Hematopoietic multipotent progenitor cell treated with erythropoietin and hydrocortisone succinate and interleukin-3 and kit ligand, for 6 days (in vitro differentiated cells): Measurements from ENCODE around the gene RNMT.
A peak's percentile ranks its signal among the peaks of the same experiment; 100 is the strongest.
"Not testable (repeated sequence)": the region's sequence is repeated elsewhere in the genome, so short reads cannot be mapped to it uniquely, and the experiment has no call there.

ENCODE experiments used
- DNase-seq: peaks from one replicate; pipeline ENCODE4 v3.0.0-alpha.2; 2015

The RNMT gene

GRCh38 chr18:13726232-13726971 is at the start of gene RNMT, which contains the start of gene FAM210A:
TSS of gene RNMT (plus strand) at chr18:13726673. CDS start at chr18:13731518, 4,845 bp downstream.
TSS of gene FAM210A (minus strand) at chr18:13726558. CDS start at chr18:13682077, 44,481 bp downstream.
- peak; percentile 97 for DNase-seq

GRCh38 chr18:13677350-13677749 is 49.1 kb upstream of the RNMT start:
- DNase-seq, result peak; percentile 54

DNA sequence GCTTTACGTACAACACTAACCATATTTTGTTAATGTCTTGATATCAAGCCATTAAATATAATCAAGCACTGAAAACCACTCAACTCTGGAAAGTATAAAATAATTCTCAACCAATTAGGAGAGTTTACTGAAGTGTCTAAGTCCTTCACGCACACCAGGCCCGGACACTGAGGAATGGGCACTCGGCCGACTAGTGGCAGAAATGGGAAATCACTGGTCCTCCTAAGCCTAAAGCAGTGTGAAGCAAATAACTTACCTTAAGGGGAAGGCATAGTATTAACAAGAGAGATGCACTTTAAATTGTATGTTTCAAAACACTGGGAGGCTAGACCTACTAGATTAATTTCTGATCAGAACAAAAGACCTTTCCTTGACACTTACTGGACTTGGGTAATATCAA is 45.9 kb upstream of the RNMT start:
- peak; percentile 60 for DNase-seq

GRCh38 chr18:13681701-13682100 is 44.8 kb upstream of the RNMT start:
- DNase-seq, result no peak

DNA sequence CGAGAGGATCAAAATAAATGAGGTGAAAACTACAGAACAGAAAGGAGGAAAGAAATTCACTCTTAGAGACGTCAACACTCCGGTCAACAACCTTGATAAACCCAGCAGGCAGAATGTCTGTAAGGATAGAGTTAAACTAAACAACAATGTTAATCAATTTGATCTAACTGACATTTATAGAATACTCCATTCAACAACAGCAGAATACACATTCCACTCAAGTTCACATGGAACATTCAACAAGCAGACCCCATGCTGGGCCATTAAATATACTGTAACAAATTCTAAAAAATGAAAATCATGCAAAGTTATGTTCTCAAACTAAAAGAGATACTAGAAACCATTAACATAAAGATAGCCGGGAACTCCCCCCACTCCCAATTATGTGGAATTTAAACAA is 41.9 kb upstream of the RNMT start:
- no peak for DNase-seq

DNA sequence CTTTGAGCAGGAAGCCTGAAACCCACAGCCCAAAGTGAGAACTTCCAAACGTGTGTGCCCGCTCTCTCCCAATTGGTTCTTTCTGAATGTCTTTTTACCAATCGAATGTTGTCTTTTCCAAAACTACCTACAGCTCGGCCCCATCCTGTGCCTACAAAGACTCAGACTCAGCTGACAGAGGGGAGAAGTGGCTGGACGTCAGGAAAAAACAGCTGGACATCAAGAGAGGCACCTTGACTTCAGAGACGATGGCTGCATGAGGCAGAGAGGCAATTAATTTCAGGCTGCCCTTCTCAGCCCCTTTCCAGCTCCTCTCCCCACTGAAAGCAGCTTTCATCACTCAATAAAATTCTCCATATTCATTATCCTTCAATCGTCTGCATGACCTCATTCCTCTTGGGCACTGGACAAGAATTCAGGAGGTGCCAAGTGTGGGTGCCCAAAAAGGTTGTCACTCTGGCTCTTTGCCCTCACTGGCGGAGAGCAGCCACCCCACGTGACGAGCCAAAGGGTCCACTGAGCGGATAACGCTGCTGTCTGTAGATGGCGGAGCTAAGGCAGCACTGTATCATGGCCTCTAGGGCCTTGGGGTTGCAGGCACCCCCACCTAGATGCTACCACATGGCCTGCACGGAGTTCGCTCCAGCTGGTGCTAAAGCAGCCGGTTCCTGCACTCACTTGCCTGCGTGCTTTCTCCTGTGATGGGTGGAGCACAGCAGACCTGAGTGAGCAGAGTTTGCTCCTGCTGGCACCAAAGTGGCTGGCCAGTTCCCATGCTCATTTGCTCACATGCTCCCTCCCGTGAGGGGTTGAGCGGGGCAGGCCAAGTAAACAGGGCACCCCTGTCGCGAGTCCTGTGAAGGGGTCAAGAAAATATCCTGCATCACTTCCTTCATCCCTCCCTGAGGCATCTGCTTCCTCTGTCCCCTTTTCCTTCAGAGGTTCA is 38.0 kb upstream of the RNMT start:
- no peak for DNase-seq

GRCh38 chr18:13690060-13690459 is 36.4 kb upstream of the RNMT start:
- DNase-seq, result not testable (repeated sequence)

DNA sequence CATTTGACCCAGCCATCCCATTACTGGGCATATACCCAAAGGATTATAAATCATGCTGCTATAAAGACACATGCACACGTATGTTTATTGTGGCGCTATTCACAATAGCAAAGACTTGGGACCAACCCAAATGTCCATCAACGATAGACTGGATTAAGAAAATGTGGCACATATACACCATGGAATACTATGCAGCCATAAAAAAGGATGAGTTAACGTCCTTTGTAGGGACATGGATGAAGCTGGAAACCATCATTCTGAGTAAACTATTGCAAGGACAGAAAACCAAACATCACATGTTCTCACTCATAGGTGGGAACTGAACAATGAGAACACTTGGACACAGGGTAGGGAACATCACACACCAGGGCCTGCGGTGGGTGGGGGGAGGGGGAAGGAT is 31.1 kb upstream of the RNMT start:
- DNase-seq, result not testable (repeated sequence)

DNA sequence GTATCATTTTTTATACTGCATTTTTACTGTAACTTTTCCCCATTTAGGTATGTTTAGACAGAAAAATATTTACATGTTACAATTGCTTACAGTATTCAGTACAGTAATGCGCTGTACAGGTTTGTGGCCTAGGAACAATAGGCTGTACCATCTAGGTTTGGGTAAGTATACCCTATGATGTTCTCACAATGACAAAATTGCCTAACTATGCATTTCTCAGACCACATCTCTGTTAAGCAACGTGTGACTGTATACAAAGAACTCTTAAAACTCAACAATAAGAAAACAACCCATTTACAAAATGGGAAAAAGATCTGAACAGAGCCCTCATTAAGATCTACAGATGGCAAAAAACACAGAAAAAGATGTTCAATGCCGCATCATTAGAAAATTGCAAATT is 29.5 kb upstream of the RNMT start:
- no peak for DNase-seq

DNA sequence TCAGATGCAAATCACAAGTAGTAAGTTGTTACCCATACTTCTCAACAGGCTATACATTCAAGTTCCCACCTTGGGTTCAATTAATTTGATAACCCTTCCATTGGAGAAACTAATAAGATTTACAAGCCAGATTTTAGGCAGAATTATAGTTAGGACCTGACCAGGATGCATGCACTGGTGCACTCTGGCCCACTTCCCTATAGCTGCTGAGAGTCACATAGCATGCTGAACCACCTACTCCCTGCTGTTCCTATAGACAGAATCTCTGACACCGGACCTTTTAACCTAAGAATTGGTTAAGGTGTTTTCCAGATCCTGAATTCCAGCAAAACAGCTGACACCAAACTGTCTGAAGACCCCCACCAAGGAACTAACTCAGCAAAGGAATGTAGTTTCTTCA is 26.3 kb upstream of the RNMT start:
- DNase-seq, result no peak

DNA sequence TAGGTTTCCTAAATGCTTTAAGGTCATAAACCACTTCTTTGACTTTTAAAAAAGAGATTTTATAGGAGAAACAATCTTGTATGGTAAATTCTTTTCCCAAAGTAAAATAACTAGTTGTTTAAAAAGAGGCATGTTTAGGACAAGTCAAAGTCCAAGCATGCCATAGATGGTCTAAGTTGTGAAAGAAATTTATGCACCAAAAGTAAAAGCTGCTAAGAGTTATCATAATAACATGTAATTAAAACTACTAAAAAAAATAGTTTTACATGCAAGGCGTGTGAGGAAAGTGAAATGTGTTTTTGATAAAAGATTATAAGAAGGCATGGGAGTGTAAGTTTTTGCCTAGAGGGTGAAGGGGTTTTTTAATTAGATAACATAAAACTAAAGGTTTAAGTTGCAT is 22.6 kb upstream of the RNMT start:
- peak; percentile 57 for DNase-seq

GRCh38 chr18:13710414-13710831 is 16.1 kb upstream of the RNMT start:
- no peak for DNase-seq

- no peak for DNase-seq
These were observed 13.9 kb upstream of the RNMT start for GRCh38 chr18:13712400-13713131.

DNA sequence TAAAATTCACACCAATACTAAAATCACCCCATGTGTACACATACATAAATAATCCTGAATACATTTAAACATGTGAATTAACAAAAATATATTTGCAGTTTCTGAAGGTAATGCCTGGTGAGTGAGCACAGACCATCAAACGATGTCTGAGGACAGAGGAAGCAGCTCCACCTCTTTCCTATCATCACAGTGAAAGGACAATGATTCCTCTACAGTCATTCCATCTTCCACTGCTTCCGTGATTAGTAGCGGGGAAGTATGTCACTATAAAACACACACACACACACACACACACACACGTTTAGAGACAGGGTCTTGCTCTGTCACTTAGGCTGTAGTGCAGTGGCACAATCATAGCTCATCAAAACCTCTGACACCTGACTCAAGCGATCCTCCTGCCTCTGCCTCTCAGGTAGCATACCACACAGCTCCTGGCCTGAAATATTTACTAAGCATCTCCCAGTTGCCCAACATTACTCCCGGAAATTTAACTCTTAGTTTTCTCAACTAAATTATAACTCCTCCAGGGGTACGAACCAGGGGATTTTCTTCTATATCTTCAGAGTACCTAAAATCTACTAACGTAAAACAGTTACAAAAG is 12.9 kb upstream of the RNMT start:
- DNase-seq, result no peak

DNA sequence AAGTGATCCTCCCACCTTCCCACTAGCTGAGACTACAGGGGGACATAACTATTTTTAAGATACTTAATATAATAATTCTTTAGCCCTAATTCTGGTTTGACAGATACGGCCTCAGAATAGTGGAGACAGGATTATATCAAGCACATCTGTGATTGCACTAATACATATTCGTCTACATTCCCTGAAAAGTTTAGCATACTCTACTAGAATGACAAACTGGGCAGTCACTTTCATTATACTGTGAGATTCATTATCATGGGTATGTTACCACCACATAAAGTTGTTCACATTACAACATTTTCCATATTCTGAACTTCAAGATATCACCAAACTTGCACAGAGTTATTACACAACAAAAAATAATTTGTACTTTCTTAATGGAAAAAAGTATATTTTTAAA is 11.1 kb upstream of the RNMT start:
- DNase-seq, result no peak

- no peak for DNase-seq
These were observed 9.6 kb upstream of the RNMT start for GRCh38 chr18:13716916-13717315.

- no peak for DNase-seq
These were observed 6.3 kb upstream of the RNMT start for GRCh38 chr18:13720123-13720522.

GRCh38 chr18:13720847-13721246 is 5.6 kb upstream of the RNMT start:
- no peak for DNase-seq

DNA sequence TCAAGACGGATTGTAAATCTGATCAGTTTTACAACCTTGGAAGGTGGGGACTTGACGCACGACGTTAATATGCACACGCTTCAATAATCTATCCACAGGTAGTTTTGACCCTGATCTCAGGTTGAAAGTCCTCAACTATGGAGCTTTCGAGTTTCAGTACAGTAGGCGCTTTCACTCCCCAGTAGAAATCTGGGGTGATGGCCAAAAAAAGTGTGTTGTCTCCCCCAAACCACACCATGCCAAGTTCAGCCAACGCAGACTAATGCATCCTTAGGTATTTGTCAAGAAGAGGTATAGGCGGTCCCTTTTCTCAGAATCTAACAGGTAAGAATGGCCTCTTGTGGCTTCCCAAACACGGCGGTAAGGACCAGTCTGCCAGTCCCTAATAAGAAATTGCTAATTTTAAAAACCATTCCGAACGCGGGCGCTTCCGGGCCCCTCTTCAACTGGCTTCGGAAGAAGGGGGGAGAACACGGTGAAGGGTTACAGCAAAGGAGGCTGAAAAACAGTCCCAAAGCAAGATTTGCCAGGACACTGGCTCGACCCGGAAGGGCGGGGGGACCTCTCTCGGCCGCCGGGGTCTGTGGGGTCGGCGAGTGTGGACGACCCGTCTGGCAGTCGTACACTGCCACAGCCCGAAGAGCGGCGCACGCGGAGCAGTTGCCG is 774 bp upstream of the RNMT start:
- no peak for DNase-seq

GRCh38 chr18:13726972-13727331 is 479 bp downstream of the RNMT start:
- DNase-seq, result peak; percentile 55

GRCh38 chr18:13730481-13730880 is 4.0 kb downstream of the RNMT start:
- no peak for DNase-seq

GRCh38 chr18:13735681-13736080 is 9.2 kb downstream of the RNMT start:
- no peak for DNase-seq
